Right atrium auricular region (tissue), 2 donors: ENCODE measurements around the gene STOM. TPM values are rescaled to one million over a fixed set of nuclear protein-coding genes. Genes with fewer than 3 reads are reported as not detected.
A peak's percentile ranks its signal among the peaks of the same experiment; 100 is the strongest.

ENCODE experiments used
- DNase-seq: peaks from one replicate; pipeline ENCODE4 v3.0.0-alpha.2; 2019; ENCODE audit warnings: low spot score
- H3K27ac ChIP-seq, 2 donors: fragments of 200-600 bp; sonication (generic); 1 replicate in 1 of 2; 2 replicates in 1 of 2; pipeline ENCODE4 v1.5.1; 2016 to 2019
- H3K27me3 ChIP-seq, 2 donors: fragments of 200-600 bp; sonication (generic); one replicate each; pipeline versions ENCODE4 v1.5.1 to v1.6.0; 2017 to 2019
- H3K36me3 ChIP-seq: fragments of 200-600 bp; sonication (generic); one replicate; pipeline ENCODE4 v1.5.1; 2016
- H3K4me1 ChIP-seq, 2 donors: fragments of 200-600 bp; sonication (generic); one replicate each; pipeline versions ENCODE4 v1.5.1 to v1.6.0; 2017 to 2019
- H3K4me3 ChIP-seq, 2 donors: fragments of 200-600 bp; sonication (generic); 1 replicate in 1 of 2; 2 replicates in 1 of 2; pipeline ENCODE4 v1.5.1; 2017 to 2019; ENCODE audit warnings: mild to moderate bottlenecking in 1 of 2, moderate library complexity in 1 of 2
- H3K9me3 ChIP-seq, 2 donors: fragments of 200-600 bp; sonication (generic); one replicate each; pipeline ENCODE4 v1.5.1; 2019
- CTCF ChIP-seq, 2 donors: fragments of 200-600 bp; sonication (generic); IDR thresholded peaks; one replicate each; pipeline ENCODE4 v1.5.1; 2019; ENCODE audit warnings: antibody characterized with exemption in 2 of 2
- total RNA-seq, 2 donors: library from RNA; depleted of rRNA; stranded (reverse); fragments of >200 nt; gene quantifications; one replicate each; pipeline ENCODE4 v1.1.0, GENCODE V29; 2016

The STOM gene
- total RNA-seq, 2 donors from 2014 or later, result 152 to 173 TPM

- DNase-seq, result no peak
- Histone ChIP-seq H3K4me1 (peaks cover 0 to 73% of the 10 kb centered on the region in 2 donors), H3K9me3 (no peaks in the 10 kb centered on the region), H3K27me3 (no peaks in the 10 kb centered on the region), H3K4me3 (no peak overlapping the region), H3K27ac (peak overlapping the region; percentile 90 to 94), H3K36me3 (peaks cover 100% of the 10 kb centered on the region)
- no peak for TF ChIP-seq CTCF (IDR thresholded peaks at IDR 0.05)
Measured at GRCh38 chr9:121316852-121317373, 53.1 kb downstream of the STOM start.

GRCh38 chr9:121316378-121316777 is 53.7 kb downstream of the STOM start:
- peak overlapping the region; percentile 90 to 94 for H3K27ac ChIP-seq
- TF ChIP-seq CTCF (IDR thresholded peaks at IDR 0.05), result no peak
- no peak overlapping the region for H3K4me3 ChIP-seq
- peaks cover 0 to 72% of the 10 kb centered on the region in 2 donors for H3K4me1 ChIP-seq
- H3K9me3 ChIP-seq, result no peaks in the 10 kb centered on the region
- DNase-seq, result no peak
- peaks cover 100% of the 10 kb centered on the region for H3K36me3 ChIP-seq
- H3K27me3 ChIP-seq, result no peaks in the 10 kb centered on the region

- H3K27ac ChIP-seq, result no peak overlapping the region
- H3K4me3 ChIP-seq, result no peak overlapping the region
- TF ChIP-seq CTCF (IDR thresholded peaks at IDR 0.05), result no peak
- DNase-seq, result no peak
- H3K4me1 ChIP-seq, result peaks cover 0 to 56% of the 10 kb centered on the region in 2 donors
- H3K27me3 ChIP-seq, result no peaks in the 10 kb centered on the region
- H3K36me3 ChIP-seq, result peaks cover 97% of the 10 kb centered on the region
- H3K9me3 ChIP-seq, result no peaks in the 10 kb centered on the region
Measured at GRCh38 chr9:121313458-121314152, 56.4 kb downstream of the STOM start.

GRCh38 chr9:121312169-121312568 is 57.9 kb downstream of the STOM start:
- no peaks in the 10 kb centered on the region for H3K9me3 ChIP-seq
- H3K27me3 ChIP-seq, result no peaks in the 10 kb centered on the region
- no peak overlapping the region for H3K4me3 ChIP-seq
- TF ChIP-seq CTCF (IDR thresholded peaks at IDR 0.05), result no peak
- H3K4me1 ChIP-seq, result peaks cover 0 to 46% of the 10 kb centered on the region in 2 donors
- no peak overlapping the region for H3K27ac ChIP-seq
- peaks cover 97% of the 10 kb centered on the region for H3K36me3 ChIP-seq
- DNase-seq, result no peak

- Histone ChIP-seq H3K9me3 (no peaks in the 10 kb centered on the region), H3K27me3 (no peaks in the 10 kb centered on the region), H3K4me1 (peaks cover 0 to 34% of the 10 kb centered on the region in 2 donors), H3K4me3 (no peak overlapping the region), H3K36me3 (peaks cover 97% of the 10 kb centered on the region), H3K27ac (no peak overlapping the region)
- DNase-seq, result no peak
- TF ChIP-seq CTCF (IDR thresholded peaks at IDR 0.05), result no peak
Measured at GRCh38 chr9:121310571-121310970, 59.5 kb downstream of the STOM start.
